WTC11 (cell line): ENCODE data around the gene DHRS1. TPM values are rescaled to one million over a fixed set of nuclear protein-coding genes. Genes with fewer than 3 reads are reported as not detected.

Experiments
- ATAC-seq: fragments of 200-7000 bp; cut with Tn5 transposase; 2 replicates; pipeline ENCODE4 v1.10.0; 2021; ENCODE audit warnings: mild to moderate bottlenecking, moderate library complexity
- CTCF ChIA-PET: fragments of 300-600 bp; sonication (Branson Sonifier 250); formaldehyde crosslinking; loops from one replicate; lab custom pipeline; 2021; ENCODE audit warnings: antibody characterized with exemption; lab: Charles Lee
- POLR2A ChIA-PET: fragments of 350-600 bp; sonication (Branson Sonifier 250); formaldehyde crosslinking; loops from one replicate; lab custom pipeline; 2021; ENCODE audit warnings: antibody characterized with exemption; lab: Charles Lee
- DNase-seq: peaks from one replicate; pipeline ENCODE4 v3.0.0; 2021; ENCODE audit warnings: low spot score
- H3K27ac Mint-ChIP-seq: 2 replicates; pipeline ENCODE4 v1.8.0; 2021; ENCODE audit warnings: mixed read lengths
- H3K27me3 Mint-ChIP-seq: 2 replicates; pipeline ENCODE4 v1.8.0; 2021; ENCODE audit warnings: low read depth, mild to moderate bottlenecking, moderate library complexity, mixed read lengths
- H3K36me3 Mint-ChIP-seq: 2 replicates; pipeline ENCODE4 v1.8.0; 2021; ENCODE audit warnings: mixed read lengths
- H3K4me1 Mint-ChIP-seq: 2 replicates; pipeline ENCODE4 v1.8.0; 2022; ENCODE audit warnings: mixed read lengths
- H3K4me3 Mint-ChIP-seq: 2 replicates; pipeline ENCODE4 v1.8.0; 2021; ENCODE audit warnings: mild to moderate bottlenecking, moderate library complexity, mixed read lengths
- H3K9me3 Mint-ChIP-seq: 2 replicates; pipeline ENCODE4 v1.8.0; 2021; ENCODE audit warnings: mixed read lengths
- CREB1 ChIP-seq: sonication (generic); formaldehyde crosslinking; IDR thresholded peaks from 2 replicates; pipeline ENCODE4 v1.8.0; 2023; ENCODE audit warnings: mild to moderate bottlenecking, missing genetic modification reagents
- FOXK1 ChIP-seq: sonication (generic); formaldehyde crosslinking; IDR thresholded peaks from 2 replicates; pipeline ENCODE4 v1.8.0; 2022; ENCODE audit warnings: mild to moderate bottlenecking, moderate library complexity, missing genetic modification reagents
- FOXP1 ChIP-seq: sonication (generic); formaldehyde crosslinking; IDR thresholded peaks from 2 replicates; pipeline ENCODE4 v1.8.0; 2022; ENCODE audit warnings: missing genetic modification reagents, mild to moderate bottlenecking, moderate library complexity, borderline replicate concordance
- IRF2 ChIP-seq: sonication (generic); formaldehyde crosslinking; IDR thresholded peaks from 2 replicates; pipeline ENCODE4 v1.8.0; 2022; ENCODE audit warnings: low read depth, missing genetic modification reagents, borderline replicate concordance
- JAZF1 ChIP-seq: fragments of 250-450 bp; sonication (Bioruptor Pico); IDR thresholded peaks from 2 replicates; pipeline ENCODE4 v1.9.0; 2021; ENCODE audit warnings: moderate library complexity, mild to moderate bottlenecking, inconsistent platforms
- KAT7 ChIP-seq: sonication (generic); formaldehyde crosslinking; IDR thresholded peaks from 2 replicates; pipeline ENCODE4 v1.8.1; 2023; ENCODE audit warnings: missing genetic modification reagents, mild to moderate bottlenecking, borderline replicate concordance
- NR1H2 ChIP-seq: sonication (generic); formaldehyde crosslinking; IDR thresholded peaks from 2 replicates; pipeline ENCODE4 v1.9.0; 2021; ENCODE audit warnings: mild to moderate bottlenecking, moderate library complexity, missing genetic modification reagents
- NR2C2 ChIP-seq: sonication (generic); formaldehyde crosslinking; IDR thresholded peaks from 2 replicates; pipeline ENCODE4 v1.8.0; 2022; ENCODE audit warnings: mild to moderate bottlenecking, missing genetic modification reagents
- TP53 ChIP-seq: sonication (generic); formaldehyde crosslinking; IDR thresholded peaks from 2 replicates; pipeline ENCODE4 v1.8.1; 2023; ENCODE audit warnings: mild to moderate bottlenecking, missing genetic modification reagents
- ZNF138 ChIP-seq: sonication (generic); formaldehyde crosslinking; conservative IDR thresholded peaks from 2 replicates; pipeline ENCODE4 v1.8.1; 2022; ENCODE audit warnings: mild to moderate bottlenecking, moderate library complexity, missing genetic modification reagents
- ZNF671 ChIP-seq: fragments of 250-450 bp; sonication (Bioruptor Pico); IDR thresholded peaks from 2 replicates; pipeline ENCODE4 v1.8.0; 2021; ENCODE audit warnings: mild to moderate bottlenecking
- total RNA-seq: library from RNA; stranded (reverse); gene quantifications from 3 replicates; pipeline ENCODE4 v1.2.3, GENCODE V29; 2021
- TF ChIP-seq, protein P1 (sequence below): sonication (generic); formaldehyde crosslinking; IDR thresholded peaks from 2 replicates; pipeline ENCODE4 v1.8.1; 2023; ENCODE audit warnings: mild to moderate bottlenecking, missing genetic modification reagents
- TF ChIP-seq, protein P2 (sequence below): sonication (generic); formaldehyde crosslinking; IDR thresholded peaks from 2 replicates; pipeline ENCODE4 v1.8.1; 2023; ENCODE audit warnings: mild to moderate bottlenecking, moderate library complexity, missing genetic modification reagents
- TF ChIP-seq, protein P3 (sequence below): sonication (generic); formaldehyde crosslinking; IDR thresholded peaks from 2 replicates; pipeline ENCODE4 v1.8.1; 2023; ENCODE audit warnings: mild to moderate bottlenecking, missing genetic modification reagents, moderate library complexity
- TF ChIP-seq, protein P4 (sequence below): sonication (generic); formaldehyde crosslinking; IDR thresholded peaks from 2 replicates; pipeline ENCODE4 v1.8.1; 2022; ENCODE audit warnings: missing genetic modification reagents, borderline replicate concordance
- TF ChIP-seq, protein P5 (sequence below): sonication (generic); formaldehyde crosslinking; IDR thresholded peaks from 2 replicates; pipeline ENCODE4 v1.8.0; 2023; ENCODE audit warnings: missing genetic modification reagents, mild to moderate bottlenecking, borderline replicate concordance
- TF ChIP-seq, protein P6 (sequence below): sonication (generic); formaldehyde crosslinking; conservative IDR thresholded peaks from 2 replicates; pipeline ENCODE4 v1.8.1; 2022; ENCODE audit warnings: mild to moderate bottlenecking, missing genetic modification reagents
- TF ChIP-seq, protein P7 (sequence below): fragments of 250-450 bp; sonication (Bioruptor Pico); IDR thresholded peaks from 2 replicates; pipeline ENCODE4 v2.1.2; 2022; ENCODE audit warnings: mild to moderate bottlenecking, moderate library complexity

DHRS1 gene
- total RNA-seq, 1 experiment from 2014 or later: 13.9 TPM

DNA sequence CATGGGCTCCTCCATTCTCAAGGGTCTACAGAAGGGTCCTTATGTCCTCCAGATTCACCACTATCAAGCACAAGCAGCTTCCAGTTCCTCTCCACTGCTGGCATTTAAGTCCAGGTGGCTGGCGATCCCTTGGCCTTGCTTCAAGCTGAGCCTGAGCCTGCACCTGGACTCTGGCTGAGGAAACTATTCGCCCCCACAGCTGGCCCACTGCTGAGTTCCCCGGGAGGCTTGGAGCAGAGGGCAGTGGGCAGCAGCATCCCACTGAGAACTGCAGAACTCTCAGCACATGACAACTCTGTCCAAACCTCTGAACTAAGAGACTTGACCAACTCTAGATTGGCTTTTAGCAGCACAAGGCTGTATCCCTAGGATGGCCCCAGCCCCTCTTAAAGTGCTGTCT, 16.8 kb downstream of the DHRS1 start:
- DNase-seq: no peak
- H3K4me3 Mint-ChIP-seq: no peak overlapping the region
- no peaks in the 10 kb centered on the region for H3K27me3 Mint-ChIP-seq
- ChIA-PET CTCF (interaction anchor here (1.1 to 2.8 kb wide), 6 partner anchors 9 to 46 kb away, joined by 3 to 15 read pairs (median 5); partner anchors contain the start of genes CIDEB, RABGGTA and TINF2), POLR2A (interaction anchor here (1.4 kb wide), 1 partner anchor 11 kb away, joined by 4 read pairs; the partner anchor contains the start of gene RABGGTA)
- no peak for ATAC-seq
- TF ChIP-seq, protein P1, sequence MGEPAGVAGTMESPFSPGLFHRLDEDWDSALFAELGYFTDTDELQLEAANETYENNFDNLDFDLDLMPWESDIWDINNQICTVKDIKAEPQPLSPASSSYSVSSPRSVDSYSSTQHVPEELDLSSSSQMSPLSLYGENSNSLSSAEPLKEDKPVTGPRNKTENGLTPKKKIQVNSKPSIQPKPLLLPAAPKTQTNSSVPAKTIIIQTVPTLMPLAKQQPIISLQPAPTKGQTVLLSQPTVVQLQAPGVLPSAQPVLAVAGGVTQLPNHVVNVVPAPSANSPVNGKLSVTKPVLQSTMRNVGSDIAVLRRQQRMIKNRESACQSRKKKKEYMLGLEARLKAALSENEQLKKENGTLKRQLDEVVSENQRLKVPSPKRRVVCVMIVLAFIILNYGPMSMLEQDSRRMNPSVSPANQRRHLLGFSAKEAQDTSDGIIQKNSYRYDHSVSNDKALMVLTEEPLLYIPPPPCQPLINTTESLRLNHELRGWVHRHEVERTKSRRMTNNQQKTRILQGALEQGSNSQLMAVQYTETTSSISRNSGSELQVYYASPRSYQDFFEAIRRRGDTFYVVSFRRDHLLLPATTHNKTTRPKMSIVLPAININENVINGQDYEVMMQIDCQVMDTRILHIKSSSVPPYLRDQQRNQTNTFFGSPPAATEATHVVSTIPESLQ (CRISPR knock-in tag): no peak
- TF ChIP-seq ZNF138 (CRISPR knock-in tag) (no peak), TP53 (no peak), KAT7 (CRISPR knock-in tag) (no peak), CREB1 (CRISPR knock-in tag) (no peak), ZNF671 (CRISPR knock-in tag) (no peak), FOXP1 (CRISPR knock-in tag) (no peak), NR1H2 (no peak), IRF2 (CRISPR knock-in tag) (no peak)
- TF ChIP-seq, protein P2, sequence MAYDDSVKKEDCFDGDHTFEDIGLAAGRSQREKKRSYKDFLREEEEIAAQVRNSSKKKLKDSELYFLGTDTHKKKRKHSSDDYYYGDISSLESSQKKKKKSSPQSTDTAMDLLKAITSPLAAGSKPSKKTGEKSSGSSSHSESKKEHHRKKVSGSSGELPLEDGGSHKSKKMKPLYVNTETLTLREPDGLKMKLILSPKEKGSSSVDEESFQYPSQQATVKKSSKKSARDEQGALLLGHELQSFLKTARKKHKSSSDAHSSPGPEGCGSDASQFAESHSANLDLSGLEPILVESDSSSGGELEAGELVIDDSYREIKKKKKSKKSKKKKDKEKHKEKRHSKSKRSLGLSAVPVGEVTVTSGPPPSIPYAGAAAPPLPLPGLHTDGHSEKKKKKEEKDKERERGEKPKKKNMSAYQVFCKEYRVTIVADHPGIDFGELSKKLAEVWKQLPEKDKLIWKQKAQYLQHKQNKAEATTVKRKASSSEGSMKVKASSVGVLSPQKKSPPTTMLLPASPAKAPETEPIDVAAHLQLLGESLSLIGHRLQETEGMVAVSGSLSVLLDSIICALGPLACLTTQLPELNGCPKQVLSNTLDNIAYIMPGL (CRISPR knock-in tag): no peak
- TF ChIP-seq, protein P3, sequence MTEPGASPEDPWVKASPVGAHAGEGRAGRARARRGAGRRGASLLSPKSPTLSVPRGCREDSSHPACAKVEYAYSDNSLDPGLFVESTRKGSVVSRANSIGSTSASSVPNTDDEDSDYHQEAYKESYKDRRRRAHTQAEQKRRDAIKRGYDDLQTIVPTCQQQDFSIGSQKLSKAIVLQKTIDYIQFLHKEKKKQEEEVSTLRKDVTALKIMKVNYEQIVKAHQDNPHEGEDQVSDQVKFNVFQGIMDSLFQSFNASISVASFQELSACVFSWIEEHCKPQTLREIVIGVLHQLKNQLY: no peak
- TF ChIP-seq, protein P4, sequence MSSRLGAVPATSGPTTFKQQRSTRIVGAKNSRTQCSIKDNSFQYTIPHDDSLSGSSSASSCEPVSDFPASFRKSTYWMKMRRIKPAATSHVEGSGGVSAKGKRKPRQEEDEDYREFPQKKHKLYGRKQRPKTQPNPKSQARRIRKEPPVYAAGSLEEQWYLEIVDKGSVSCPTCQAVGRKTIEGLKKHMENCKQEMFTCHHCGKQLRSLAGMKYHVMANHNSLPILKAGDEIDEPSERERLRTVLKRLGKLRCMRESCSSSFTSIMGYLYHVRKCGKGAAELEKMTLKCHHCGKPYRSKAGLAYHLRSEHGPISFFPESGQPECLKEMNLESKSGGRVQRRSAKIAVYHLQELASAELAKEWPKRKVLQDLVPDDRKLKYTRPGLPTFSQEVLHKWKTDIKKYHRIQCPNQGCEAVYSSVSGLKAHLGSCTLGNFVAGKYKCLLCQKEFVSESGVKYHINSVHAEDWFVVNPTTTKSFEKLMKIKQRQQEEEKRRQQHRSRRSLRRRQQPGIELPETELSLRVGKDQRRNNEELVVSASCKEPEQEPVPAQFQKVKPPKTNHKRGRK: no peak
- H3K9me3 Mint-ChIP-seq: no peaks in the 10 kb centered on the region
- no peaks in the 10 kb centered on the region for H3K36me3 Mint-ChIP-seq
- no peaks in the 10 kb centered on the region for H3K4me1 Mint-ChIP-seq
- H3K27ac Mint-ChIP-seq: no peak overlapping the region

DNA sequence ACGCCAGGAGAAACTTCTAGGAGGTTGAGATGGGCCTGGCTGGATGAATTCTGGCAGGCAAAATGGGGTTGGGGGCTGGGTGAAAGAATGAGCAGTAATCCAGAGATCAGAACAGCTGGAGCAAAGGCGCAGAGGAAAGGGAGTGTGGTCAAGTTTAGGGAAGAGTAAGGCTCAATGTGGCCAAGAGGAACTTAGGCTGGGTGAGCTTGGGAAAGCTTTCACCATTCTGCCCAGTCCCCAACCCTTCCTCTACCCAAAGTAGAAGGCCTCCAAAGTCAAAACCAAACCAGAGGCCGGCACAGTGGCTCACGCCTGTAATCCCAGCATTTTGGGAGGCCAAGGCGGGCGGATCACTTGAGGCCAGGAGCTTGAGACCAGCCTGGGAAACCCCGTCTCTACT, 17.9 kb downstream of the DHRS1 start:
- Mint-ChIP-seq H3K4me1 (no peaks in the 10 kb centered on the region), H3K4me3 (no peak overlapping the region), H3K27me3 (no peaks in the 10 kb centered on the region), H3K9me3 (no peaks in the 10 kb centered on the region), H3K36me3 (no peaks in the 10 kb centered on the region), H3K27ac (no peak overlapping the region)
- DNase-seq: no peak
- POLR2A ChIA-PET: no interaction called here
- no peak for ATAC-seq
- TF ChIP-seq, protein P5, sequence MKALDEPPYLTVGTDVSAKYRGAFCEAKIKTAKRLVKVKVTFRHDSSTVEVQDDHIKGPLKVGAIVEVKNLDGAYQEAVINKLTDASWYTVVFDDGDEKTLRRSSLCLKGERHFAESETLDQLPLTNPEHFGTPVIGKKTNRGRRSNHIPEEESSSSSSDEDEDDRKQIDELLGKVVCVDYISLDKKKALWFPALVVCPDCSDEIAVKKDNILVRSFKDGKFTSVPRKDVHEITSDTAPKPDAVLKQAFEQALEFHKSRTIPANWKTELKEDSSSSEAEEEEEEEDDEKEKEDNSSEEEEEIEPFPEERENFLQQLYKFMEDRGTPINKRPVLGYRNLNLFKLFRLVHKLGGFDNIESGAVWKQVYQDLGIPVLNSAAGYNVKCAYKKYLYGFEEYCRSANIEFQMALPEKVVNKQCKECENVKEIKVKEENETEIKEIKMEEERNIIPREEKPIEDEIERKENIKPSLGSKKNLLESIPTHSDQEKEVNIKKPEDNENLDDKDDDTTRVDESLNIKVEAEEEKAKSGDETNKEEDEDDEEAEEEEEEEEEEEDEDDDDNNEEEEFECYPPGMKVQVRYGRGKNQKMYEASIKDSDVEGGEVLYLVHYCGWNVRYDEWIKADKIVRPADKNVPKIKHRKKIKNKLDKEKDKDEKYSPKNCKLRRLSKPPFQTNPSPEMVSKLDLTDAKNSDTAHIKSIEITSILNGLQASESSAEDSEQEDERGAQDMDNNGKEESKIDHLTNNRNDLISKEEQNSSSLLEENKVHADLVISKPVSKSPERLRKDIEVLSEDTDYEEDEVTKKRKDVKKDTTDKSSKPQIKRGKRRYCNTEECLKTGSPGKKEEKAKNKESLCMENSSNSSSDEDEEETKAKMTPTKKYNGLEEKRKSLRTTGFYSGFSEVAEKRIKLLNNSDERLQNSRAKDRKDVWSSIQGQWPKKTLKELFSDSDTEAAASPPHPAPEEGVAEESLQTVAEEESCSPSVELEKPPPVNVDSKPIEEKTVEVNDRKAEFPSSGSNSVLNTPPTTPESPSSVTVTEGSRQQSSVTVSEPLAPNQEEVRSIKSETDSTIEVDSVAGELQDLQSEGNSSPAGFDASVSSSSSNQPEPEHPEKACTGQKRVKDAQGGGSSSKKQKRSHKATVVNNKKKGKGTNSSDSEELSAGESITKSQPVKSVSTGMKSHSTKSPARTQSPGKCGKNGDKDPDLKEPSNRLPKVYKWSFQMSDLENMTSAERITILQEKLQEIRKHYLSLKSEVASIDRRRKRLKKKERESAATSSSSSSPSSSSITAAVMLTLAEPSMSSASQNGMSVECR (CRISPR knock-in tag): no peak
- no peak for TF ChIP-seq NR2C2 (CRISPR knock-in tag)
- TF ChIP-seq FOXP1 (CRISPR knock-in tag): no peak
- no peak for TF ChIP-seq JAZF1 (CRISPR knock-in tag)
- TF ChIP-seq, protein P6, sequence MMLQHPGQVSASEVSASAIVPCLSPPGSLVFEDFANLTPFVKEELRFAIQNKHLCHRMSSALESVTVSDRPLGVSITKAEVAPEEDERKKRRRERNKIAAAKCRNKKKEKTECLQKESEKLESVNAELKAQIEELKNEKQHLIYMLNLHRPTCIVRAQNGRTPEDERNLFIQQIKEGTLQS (CRISPR knock-in tag): no peak
- no peak for TF ChIP-seq FOXK1 (CRISPR knock-in tag)
- TF ChIP-seq, protein P7, sequence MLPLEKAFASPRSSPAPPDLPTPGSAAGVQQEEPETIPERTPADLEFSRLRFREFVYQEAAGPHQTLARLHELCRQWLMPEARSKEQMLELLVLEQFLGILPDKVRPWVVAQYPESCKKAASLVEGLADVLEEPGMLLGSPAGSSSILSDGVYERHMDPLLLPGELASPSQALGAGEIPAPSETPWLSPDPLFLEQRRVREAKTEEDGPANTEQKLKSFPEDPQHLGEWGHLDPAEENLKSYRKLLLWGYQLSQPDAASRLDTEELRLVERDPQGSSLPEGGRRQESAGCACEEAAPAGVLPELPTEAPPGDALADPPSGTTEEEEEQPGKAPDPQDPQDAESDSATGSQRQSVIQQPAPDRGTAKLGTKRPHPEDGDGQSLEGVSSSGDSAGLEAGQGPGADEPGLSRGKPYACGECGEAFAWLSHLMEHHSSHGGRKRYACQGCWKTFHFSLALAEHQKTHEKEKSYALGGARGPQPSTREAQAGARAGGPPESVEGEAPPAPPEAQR: no peak
- CTCF ChIA-PET: interaction anchor here (1.0 to 3.2 kb wide), 4 partner anchors 10 to 52 kb away, joined by 3 to 15 read pairs (median 12); partner anchors contain the start of genes RABGGTA and TINF2
